Sigmoid colon (tissue), 7 donors: ENCODE results near the gene GRB14. TPM values are rescaled to one million over a fixed set of nuclear protein-coding genes. Genes with fewer than 3 reads are reported as not detected.
"Not testable (repeated sequence)": the region's sequence is repeated elsewhere in the genome, so short reads cannot be mapped to it uniquely, and the experiment has no call there.

Experiments
- DNase-seq: peaks from one replicate; pipeline ENCODE4 v3.0.0-alpha.2; 2019
- H3K27ac ChIP-seq, 4 donors: fragments of 200-600 bp; sonication (generic); one replicate each; pipeline ENCODE4 v1.5.1; 2016 to 2019; ENCODE audit warnings: mild to moderate bottlenecking in 1 of 4
- H3K27me3 ChIP-seq, 3 donors: fragments of 200-600 bp; sonication (generic); one replicate each; pipeline ENCODE4 v1.5.1; 2019; ENCODE audit warnings: mild to moderate bottlenecking in 1 of 3
- H3K36me3 ChIP-seq, 4 donors: fragments of 200-600 bp; sonication (generic); one replicate each; pipeline ENCODE4 v1.5.1; 2016 to 2019
- H3K4me1 ChIP-seq, 4 donors: fragments of 200-600 bp; sonication (generic); one replicate each; pipeline ENCODE4 v1.5.1; 2017 to 2019
- H3K4me3 ChIP-seq, 4 donors: fragments of 200-600 bp; sonication (generic); one replicate each; pipeline ENCODE4 v1.5.1; 2017 to 2019; ENCODE audit warnings: mild to moderate bottlenecking in 2 of 4, moderate library complexity in 1 of 4
- H3K9me3 ChIP-seq, 4 donors: fragments of 200-600 bp in 3 of 4; sonication (generic) in 3 of 4; one replicate each; pipeline versions ENCODE4 v1.5.1 to v1.6.1; 2013 to 2019
- EP300 ChIP-seq, 4 donors: sonication (generic); formaldehyde crosslinking; IDR thresholded peaks; one replicate each; pipeline ENCODE4 v1.6.1; 2017; ENCODE audit warnings: antibody characterized with exemption in 4 of 4
- POLR2A ChIP-seq, 2 donors: fragments of 450-650 bp; IDR thresholded peaks; one replicate each; pipeline ENCODE4 v1.6.1; 2016; ENCODE audit warnings: antibody characterized with exemption in 2 of 2, mild to moderate bottlenecking in 2 of 2, moderate library complexity in 2 of 2
- POLR2AphosphoS5 ChIP-seq, 4 donors: sonication (generic); formaldehyde crosslinking; IDR thresholded peaks; one replicate each; pipeline ENCODE4 v1.6.1; 2017; ENCODE audit warnings: antibody characterized with exemption in 4 of 4
- WGBS, 2 donors: extraction: QIAGEN DNeasy Blood & Tissue Kit; methylation state at CpG; one replicate each; pipeline ENCODE4 v1.1.7; 2013; 5-methylcytosine and 5-hydroxymethylcytosine counted together
- intact Hi-C: fragments of 100-400 bp; cut with DNase I; formaldehyde crosslinking; loops from one replicate; pipeline ENCODE4 v1.15.1; 2023
- polyA plus RNA-seq, 3 donors: library from polyadenylated mRNA; stranded (reverse); fragments of 200-250 nt; gene quantifications; one replicate each; pipeline ENCODE4 v1.2.3, GENCODE V29; 2013
- total RNA-seq, 4 donors: library from RNA; depleted of rRNA; stranded (reverse); fragments of >200 nt; gene quantifications; one replicate each; pipeline ENCODE4 v1.1.0, GENCODE V29; 2016
- TF ChIP-seq, protein P1 (sequence below), 4 experiments: fragments of 450-650 bp in 3 of 4; fragments of 200-600 bp in 1 of 4; IDR thresholded peaks; one replicate each; pipeline ENCODE4 v1.5.1; 2016 to 2019; ENCODE audit warnings: antibody characterized with exemption in 4 of 4, mild to moderate bottlenecking in 3 of 4, moderate library complexity in 2 of 4
- donor health status: healthy with polysubstance abuse.
- donor health status: Bipolar disorder and iron deficiency.
- donor health status: healthy.

GRB14 gene
- total and polyA plus RNA-seq, 7 donors: 0.46 to 19.8 (median 12.5) TPM

DNA sequence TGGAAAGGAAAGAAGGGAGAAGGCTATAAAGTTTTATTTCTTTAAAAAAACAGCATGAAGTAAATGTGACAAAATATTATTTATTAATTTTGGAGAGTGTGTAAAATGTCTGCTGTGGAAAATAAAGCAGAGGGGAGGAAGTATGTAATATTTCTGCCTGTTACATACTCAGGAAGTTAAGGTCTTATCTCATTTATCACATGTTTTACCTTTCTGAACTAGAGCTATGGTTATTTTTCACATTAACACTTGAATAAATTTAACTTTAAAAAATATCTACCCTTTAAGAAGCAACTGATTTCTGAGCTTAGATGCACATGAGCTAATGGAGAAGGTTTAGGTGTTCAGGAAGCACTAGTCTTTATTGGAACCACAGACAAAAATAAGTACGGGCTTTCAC lies 148.3 kb downstream of the GRB14 start:
- intact Hi-C loops: no loop called here
- no peaks in the 10 kb centered on the region for H3K4me1 ChIP-seq
- 50 to 63% methylated on average over 1 of the region's 1 CpG for WGBS, 2 donors
- DNase-seq: no peak
- H3K36me3 ChIP-seq: no peaks in the 10 kb centered on the region
- TF ChIP-seq EP300 (IDR thresholded peaks at IDR 0.05) (no peak), POLR2AphosphoS5 (IDR thresholded peaks at IDR 0.05) (no peak), POLR2A (IDR thresholded peaks at IDR 0.05) (no peak)
- TF ChIP-seq, protein P1, sequence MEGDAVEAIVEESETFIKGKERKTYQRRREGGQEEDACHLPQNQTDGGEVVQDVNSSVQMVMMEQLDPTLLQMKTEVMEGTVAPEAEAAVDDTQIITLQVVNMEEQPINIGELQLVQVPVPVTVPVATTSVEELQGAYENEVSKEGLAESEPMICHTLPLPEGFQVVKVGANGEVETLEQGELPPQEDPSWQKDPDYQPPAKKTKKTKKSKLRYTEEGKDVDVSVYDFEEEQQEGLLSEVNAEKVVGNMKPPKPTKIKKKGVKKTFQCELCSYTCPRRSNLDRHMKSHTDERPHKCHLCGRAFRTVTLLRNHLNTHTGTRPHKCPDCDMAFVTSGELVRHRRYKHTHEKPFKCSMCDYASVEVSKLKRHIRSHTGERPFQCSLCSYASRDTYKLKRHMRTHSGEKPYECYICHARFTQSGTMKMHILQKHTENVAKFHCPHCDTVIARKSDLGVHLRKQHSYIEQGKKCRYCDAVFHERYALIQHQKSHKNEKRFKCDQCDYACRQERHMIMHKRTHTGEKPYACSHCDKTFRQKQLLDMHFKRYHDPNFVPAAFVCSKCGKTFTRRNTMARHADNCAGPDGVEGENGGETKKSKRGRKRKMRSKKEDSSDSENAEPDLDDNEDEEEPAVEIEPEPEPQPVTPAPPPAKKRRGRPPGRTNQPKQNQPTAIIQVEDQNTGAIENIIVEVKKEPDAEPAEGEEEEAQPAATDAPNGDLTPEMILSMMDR (IDR thresholded peaks at IDR 0.05): no peak
- no peaks in the 10 kb centered on the region for H3K9me3 ChIP-seq
- no peak overlapping the region for H3K27ac ChIP-seq
- no peaks in the 10 kb centered on the region for H3K27me3 ChIP-seq
- H3K4me3 ChIP-seq: no peak overlapping the region

DNA sequence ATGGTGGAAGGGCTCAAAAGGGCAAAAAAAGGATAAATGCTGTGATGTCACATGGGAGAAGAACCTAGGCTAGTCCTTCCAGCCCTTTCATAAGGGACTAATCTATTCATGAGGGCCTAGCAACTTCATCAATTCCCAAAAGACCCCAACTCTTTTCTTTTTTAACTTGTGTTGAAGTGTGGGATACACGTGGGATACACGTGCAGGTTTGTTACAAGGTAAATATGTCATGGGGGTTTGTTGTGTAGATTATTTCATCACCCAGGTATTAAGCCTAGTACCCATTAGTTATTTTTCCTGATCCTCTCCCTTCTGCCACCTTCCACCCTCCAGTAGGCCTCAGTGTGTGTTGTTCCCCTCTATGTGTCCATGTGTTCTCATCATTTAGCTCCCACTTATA lies 156.2 kb downstream of the GRB14 start:
- H3K4me1 ChIP-seq, H3K27me3 ChIP-seq, H3K4me3 ChIP-seq, DNase-seq, H3K9me3 ChIP-seq, H3K27ac ChIP-seq, intact Hi-C loops, H3K36me3 ChIP-seq: not testable (repeated sequence)
- 89 to 90% methylated on average over 2 of the region's 2 CpGs for WGBS, 2 donors

DNA sequence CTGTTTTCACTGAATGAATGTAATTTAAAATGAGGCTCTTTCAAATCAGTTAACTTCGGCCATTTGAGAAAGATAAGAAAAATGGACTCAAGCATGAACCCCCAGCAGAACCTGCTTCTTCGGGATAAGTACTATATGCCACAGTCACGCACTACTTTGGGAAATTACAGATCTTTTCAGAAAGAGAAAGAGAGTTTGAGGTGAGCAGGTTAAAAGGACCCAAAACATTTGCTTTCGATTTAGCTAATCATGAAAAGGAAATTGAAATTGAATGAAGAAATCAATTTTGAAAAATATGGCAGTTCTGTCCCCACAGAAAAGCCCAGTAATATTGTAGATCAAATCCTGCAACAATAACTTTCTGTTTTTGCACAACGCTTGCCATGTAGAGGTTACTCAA lies 156.9 kb downstream of the GRB14 start:
- H3K27ac ChIP-seq: no peak overlapping the region
- H3K4me1 ChIP-seq: no peaks in the 10 kb centered on the region
- no peak for DNase-seq
- no peaks in the 10 kb centered on the region for H3K36me3 ChIP-seq
- intact Hi-C loops: no loop called here
- H3K27me3 ChIP-seq: no peaks in the 10 kb centered on the region
- H3K4me3 ChIP-seq: no peak overlapping the region
- WGBS, 2 donors: 70 to 87% methylated on average over 5 of the region's 5 CpGs
- TF ChIP-seq EP300 (IDR thresholded peaks at IDR 0.05): no peak
- no peak for TF ChIP-seq POLR2A (IDR thresholded peaks at IDR 0.05)
- TF ChIP-seq POLR2AphosphoS5 (IDR thresholded peaks at IDR 0.05): no peak
- TF ChIP-seq, protein P1 (IDR thresholded peaks at IDR 0.05): no peak
- H3K9me3 ChIP-seq: no peaks in the 10 kb centered on the region

DNA sequence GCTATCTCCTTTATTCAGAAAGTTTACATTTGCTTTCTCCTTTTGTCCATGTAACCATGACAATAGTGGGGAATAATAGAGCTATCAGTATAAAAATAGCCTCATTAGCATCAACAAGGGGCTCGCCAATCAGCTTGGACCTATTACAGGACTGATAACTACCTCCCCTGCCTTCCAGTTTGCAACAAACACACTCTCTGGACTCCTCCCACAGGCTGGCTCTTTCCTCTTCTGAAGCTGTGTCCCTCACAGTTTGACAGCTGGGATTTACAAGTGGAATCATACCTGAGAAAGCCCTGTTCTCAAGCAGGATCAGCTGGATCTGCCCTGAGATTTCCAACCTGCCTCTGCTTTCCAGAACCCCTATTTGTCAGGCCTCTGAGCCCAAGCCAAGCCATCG lies 162.5 kb downstream of the GRB14 start:
- no peaks in the 10 kb centered on the region for H3K36me3 ChIP-seq
- no peak overlapping the region for H3K4me3 ChIP-seq
- H3K4me1 ChIP-seq: no peaks in the 10 kb centered on the region
- no peaks in the 10 kb centered on the region for H3K27me3 ChIP-seq
- H3K9me3 ChIP-seq: no peaks in the 10 kb centered on the region
- intact Hi-C loops: no loop called here
- no peak for TF ChIP-seq EP300 (IDR thresholded peaks at IDR 0.05)
- TF ChIP-seq, protein P1 (IDR thresholded peaks at IDR 0.05): no peak
- no peak overlapping the region for H3K27ac ChIP-seq
- 81 to 84% methylated on average over 2 of the region's 2 CpGs for WGBS, 2 donors
- DNase-seq: no peak

DNA sequence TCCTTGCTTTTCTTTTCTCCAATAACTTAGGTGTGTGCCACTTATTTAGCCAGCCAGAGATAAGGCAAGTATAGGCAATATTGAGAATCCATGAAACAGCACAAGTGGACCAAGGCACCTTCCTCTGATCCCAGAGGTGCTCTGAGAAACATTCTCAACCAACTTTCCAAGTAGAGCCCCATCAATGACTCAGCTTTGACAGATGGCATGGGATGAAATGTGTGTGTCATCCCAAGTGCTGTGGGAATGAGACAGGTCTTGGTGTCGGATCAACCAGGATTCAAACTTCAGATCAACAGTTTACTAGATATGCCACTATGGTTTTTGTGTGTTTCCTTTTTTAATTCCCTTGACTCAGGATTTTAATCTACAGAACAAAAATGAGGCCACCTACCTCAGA lies 164.0 kb downstream of the GRB14 start:
- no peaks in the 10 kb centered on the region for H3K36me3 ChIP-seq
- no peak overlapping the region for H3K27ac ChIP-seq
- H3K27me3 ChIP-seq: no peaks in the 10 kb centered on the region
- no peak overlapping the region for H3K4me3 ChIP-seq
- no peaks in the 10 kb centered on the region for H3K9me3 ChIP-seq
- intact Hi-C loops: no loop called here
- 91 to 97% methylated on average over 1 of the region's 1 CpG for WGBS, 2 donors
- DNase-seq: no peak
- H3K4me1 ChIP-seq: no peaks in the 10 kb centered on the region
- TF ChIP-seq EP300 (IDR thresholded peaks at IDR 0.05) (no peak), POLR2AphosphoS5 (IDR thresholded peaks at IDR 0.05) (no peak)
- TF ChIP-seq, protein P1 (IDR thresholded peaks at IDR 0.05): no peak
